HG02642 (cell line): Measurements from ENCODE around the gene SND1.

Experiments used
- ATAC-seq: cut with Tn5 transposase; IDR thresholded peaks from one replicate; pipeline ENCODE4 v1.9.1; 2021; ENCODE audit warnings: mild to moderate bottlenecking; ENCODE audit not compliant: unreplicated experiment, poor library complexity

The SND1 gene

GRCh38 chr7:128040205-128040604, 388.2 kb downstream of the SND1 start:
- ATAC-seq = no peak

- no peak for ATAC-seq
Measured at GRCh38 chr7:128041203-128041602, 389.2 kb downstream of the SND1 start.

DNA sequence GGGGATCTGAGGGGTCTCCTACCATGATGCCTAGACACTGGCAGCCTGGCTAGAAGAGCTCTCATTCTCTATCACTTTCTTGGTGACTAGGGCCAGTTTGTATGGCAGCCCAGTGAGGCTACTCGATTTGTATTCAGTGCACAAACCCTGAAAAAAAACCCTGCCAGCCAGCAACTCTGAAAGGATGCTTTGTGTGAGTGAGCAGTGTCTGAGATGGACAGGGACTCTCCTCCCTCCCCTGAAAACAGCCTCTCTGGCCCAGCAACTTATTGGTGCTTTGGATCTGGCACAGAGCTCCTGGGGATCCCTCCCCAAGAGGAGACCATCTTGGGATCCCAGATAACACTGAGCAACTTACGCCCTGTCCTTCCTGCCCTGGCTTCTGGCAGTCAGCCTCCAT, 390.0 kb downstream of the SND1 start:
- ATAC-seq = no peak

DNA sequence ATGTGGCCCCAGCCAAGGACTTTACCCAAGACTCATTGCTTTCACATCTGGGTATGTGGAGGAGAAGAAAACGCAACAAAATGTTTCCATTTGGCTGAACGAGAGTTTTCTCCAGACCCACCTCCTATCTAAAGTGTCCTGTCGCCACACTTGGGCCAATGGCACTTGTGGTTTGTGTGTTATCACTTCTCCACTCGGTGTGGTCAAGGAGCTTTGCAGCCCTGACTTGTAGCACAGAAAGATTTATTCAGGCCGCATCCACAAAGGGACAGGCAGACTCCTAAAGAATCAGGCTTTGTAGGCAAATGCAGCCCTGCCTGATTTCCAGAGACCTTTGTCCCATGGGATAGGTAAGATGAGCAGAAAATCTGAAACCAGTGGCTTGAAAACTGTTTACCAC, 392.1 kb downstream of the SND1 start:
- no peak for ATAC-seq

DNA sequence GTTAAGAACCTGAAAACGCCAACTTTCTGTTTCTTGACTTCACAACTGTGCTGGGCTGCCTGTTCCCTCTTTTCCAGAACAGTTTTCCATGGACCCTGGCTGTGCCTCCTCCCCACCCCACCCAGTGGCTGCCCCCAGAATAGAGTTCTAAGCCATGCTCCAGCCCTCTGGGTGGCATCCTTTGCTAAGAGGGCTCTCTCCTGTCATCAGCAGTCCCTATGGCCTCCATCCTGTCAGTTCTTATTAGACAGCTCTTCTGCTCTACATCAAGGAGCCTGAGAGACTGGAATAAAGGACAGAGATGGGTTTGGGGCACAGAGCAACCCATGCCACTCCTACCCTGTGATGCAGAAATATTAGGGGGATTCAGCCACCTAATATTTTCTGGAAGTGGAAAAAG, 393.2 kb downstream of the SND1 start:
- no peak for ATAC-seq

DNA sequence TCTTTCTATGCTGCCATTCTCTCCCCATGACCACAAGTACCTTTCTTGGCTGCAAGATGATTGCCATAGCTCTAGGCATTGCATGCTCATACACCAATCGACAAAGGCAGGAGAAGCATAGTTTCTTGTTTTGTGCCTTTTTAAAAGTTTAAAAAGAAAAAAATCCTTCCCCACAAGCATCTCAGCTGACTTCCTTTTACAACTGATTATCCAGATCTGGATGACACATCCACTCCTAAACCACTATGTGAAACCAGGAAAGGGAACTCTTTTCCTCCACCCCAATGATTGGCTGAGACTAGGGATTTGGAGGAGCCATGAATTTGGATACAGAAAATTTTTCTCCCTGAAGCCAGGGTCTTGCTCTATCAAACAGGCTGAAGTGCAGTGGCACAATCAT, 393.8 kb downstream of the SND1 start:
- ATAC-seq = no peak

- no peak for ATAC-seq
Measured at GRCh38 chr7:128052404-128052803, 400.4 kb downstream of the SND1 start.

DNA sequence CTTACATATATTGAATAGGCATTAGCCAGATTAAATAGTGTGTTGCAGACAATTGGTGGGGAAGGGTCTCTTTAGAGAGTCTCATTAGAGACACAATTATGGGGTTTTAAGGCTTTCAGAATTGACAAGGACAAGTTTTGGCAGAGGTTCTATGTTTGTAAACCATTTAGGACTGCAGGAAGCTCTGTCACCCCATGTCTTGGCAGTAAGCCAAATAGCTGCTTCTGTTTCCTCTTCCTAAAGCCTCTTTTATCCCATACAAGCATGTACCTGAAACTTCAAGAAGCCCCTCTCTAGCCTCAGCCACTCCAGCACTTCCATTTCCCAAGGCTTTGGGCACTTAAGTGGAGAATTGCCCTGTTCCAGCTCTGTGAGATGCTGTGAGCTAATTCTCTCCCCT, 401.0 kb downstream of the SND1 start:
- no peak for ATAC-seq

GRCh38 chr7:128053991-128054390, 402.0 kb downstream of the SND1 start:
- no peak for ATAC-seq

DNA sequence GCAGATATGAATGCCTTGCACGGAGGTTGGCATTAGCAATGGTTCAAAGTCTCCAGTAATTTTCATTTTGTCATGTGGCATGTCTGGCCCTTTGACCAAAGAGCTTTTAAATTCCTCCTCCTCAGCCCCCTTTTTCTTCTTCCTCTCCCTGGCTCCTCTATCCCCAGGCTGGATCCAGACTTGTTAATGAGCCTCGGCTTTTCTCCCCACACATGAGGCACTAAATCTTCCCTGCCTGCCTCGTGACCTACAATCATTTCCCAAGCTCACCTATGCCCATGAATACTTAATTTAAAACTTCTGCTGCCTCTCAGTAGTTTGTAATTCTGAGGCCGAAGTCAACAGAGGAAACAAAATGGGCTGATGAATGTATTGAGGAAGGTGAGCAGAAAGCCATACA, 402.5 kb downstream of the SND1 start:
- ATAC-seq = no peak

GRCh38 chr7:128055637-128056036, 403.6 kb downstream of the SND1 start:
- ATAC-seq = no peak

GRCh38 chr7:128056901-128057300, 404.9 kb downstream of the SND1 start:
- no peak for ATAC-seq

DNA sequence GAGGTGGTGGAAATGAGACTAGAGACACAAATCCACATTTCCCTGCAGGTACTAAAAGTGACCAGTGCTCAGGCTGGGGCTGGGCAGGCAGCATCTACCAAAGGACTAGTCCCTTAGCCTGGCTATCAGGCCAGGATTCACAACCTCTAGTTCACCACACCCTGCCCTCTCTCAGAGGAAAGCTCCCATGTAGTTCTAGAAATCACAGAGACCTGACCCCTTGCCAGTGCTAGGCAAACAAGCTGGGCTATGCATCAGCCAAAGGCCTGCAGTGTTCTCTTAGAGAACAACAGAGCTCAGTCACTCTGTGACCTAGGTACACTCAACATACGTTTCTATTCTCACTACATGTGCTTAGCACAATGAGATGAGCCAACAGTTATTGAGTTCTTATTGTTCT, 405.9 kb downstream of the SND1 start:
- ATAC-seq = no peak

- ATAC-seq = no peak
Measured at GRCh38 chr7:128059143-128059988, 407.4 kb downstream of the SND1 start.

- no peak for ATAC-seq
Measured at GRCh38 chr7:128060018-128060417, 408.0 kb downstream of the SND1 start.

GRCh38 chr7:128063088-128063487, 411.1 kb downstream of the SND1 start:
- ATAC-seq = no peak

DNA sequence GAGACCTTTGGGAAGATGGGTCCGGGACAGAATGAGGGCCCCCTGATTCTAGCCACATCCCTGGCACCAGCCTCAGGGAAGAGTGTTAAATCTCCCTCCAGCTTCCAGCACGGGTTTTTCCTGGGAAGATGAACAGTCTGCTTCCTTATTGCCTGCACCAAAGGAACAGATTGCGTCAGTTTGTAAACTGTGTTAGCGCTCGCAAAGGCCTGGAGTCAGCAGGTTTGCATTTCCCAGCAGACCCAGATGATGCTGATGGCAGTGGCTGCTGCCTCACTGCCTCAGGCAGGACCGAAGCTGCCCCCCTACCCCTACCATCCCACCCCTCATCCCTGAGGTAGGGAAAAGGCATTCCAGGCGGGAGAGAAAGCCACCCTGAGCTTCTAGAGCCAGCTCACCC, 413.9 kb downstream of the SND1 start:
- ATAC-seq = no peak

DNA sequence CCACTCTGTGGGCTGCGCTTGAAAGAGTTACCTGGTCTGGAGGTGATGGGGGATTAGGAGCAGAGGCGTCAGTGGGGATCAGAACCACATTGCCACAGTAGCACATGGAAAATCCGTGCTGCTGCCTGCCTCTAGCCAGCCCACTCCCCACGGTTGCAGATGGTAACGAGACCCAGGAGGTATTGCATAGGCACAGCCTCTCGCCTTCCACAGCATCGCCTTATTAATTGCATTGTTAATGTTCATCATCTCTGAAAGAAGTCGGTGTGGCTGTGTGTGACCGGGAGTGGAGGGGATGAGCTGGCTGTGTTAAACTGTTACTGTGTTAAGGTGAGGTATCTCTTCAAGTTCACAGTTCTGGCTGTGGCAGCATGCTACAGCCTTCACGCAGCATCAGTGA, 414.4 kb downstream of the SND1 start:
- no peak for ATAC-seq

- ATAC-seq = no peak
Measured at GRCh38 chr7:128066858-128067257, 414.9 kb downstream of the SND1 start.

GRCh38 chr7:128067983-128068382, 416.0 kb downstream of the SND1 start:
- no peak for ATAC-seq

DNA sequence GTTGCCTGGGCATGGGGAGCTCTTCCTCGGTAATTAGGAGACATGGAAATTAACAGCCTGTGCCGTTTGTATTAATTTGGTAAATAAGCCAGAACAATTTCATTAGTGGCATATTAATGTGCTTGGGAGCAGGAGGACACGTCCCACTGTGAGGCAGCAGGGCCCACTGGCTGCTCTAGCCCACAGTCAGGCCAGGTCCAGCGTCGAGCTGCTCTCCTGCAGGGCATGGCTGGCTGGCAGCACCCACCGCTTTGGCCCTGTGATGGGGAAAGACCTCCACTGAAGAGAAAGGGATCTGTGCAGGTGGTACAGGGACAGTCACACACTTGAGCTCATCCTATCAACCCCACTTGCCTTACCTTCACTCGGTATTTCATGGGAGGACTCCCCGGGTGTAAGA, 416.8 kb downstream of the SND1 start:
- no peak for ATAC-seq
